Measurements from ENCODE around the gene LITAFD.

DNA sequence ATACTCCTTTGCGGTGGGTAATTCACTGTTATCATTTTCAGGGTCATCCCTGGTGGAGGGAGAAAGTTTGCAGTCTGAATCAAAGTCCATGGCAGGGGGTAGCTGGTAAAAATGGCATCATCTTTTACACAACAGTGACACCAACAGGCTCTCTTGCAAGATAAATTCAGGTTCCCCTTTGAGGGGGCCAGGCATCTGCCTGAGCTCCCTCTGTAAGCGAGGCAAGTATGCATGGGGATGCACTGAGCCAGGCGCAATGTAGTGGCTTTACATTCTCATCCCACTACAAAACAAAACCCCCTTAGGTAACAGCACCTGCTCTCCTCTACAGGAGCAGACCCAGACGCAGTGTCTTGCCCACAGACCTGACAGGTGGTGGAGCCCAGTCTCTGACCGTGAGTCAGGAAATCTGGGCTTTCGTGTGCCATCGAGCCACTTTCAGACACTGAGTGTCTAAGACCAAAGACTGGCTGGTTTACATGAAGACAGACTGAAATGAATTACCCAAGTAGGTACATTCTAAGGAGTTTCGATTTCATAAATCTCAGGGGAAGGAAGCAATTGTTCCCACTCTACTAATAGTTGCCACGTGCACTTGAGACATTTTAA is 17.7 kb downstream of the LITAFD start:
- TF ChIP-seq, protein P1, sequence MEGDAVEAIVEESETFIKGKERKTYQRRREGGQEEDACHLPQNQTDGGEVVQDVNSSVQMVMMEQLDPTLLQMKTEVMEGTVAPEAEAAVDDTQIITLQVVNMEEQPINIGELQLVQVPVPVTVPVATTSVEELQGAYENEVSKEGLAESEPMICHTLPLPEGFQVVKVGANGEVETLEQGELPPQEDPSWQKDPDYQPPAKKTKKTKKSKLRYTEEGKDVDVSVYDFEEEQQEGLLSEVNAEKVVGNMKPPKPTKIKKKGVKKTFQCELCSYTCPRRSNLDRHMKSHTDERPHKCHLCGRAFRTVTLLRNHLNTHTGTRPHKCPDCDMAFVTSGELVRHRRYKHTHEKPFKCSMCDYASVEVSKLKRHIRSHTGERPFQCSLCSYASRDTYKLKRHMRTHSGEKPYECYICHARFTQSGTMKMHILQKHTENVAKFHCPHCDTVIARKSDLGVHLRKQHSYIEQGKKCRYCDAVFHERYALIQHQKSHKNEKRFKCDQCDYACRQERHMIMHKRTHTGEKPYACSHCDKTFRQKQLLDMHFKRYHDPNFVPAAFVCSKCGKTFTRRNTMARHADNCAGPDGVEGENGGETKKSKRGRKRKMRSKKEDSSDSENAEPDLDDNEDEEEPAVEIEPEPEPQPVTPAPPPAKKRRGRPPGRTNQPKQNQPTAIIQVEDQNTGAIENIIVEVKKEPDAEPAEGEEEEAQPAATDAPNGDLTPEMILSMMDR (IDR thresholded peaks at IDR 0.05), result no peak
- no peak for TF ChIP-seq POLR2A (IDR thresholded peaks at IDR 0.05)
